GM12878 (cell line): ENCODE data around the gene RAB7B. TPM values are rescaled to one million over a fixed set of nuclear protein-coding genes. Genes with fewer than 3 reads are reported as not detected.
A peak's percentile ranks its signal among the peaks of the same experiment; 100 is the strongest.
"Not testable (repeated sequence)": the region's sequence is repeated elsewhere in the genome, so short reads cannot be mapped to it uniquely, and the experiment has no call there.

Experiments used
- ATAC-seq: fragments of 200-7000 bp; cut with Tn5 transposase; 3 replicates; pipeline ENCODE4 v1.9.1; 2020; ENCODE audit warnings: mild to moderate bottlenecking, moderate library complexity
- BruUV-seq: library from RNA; stranded (reverse); fragments of 400-500 nt; replicated peaks from 2 replicates; lab custom pipeline; 2021; lab: Mats Ljungman, UMichigan
- CTCF ChIA-PET: fragments of 300-600 bp; sonication (Branson Sonifier 250); formaldehyde crosslinking; extraction: SDS; loops from one replicate; lab custom pipeline; 2021; ENCODE audit warnings: inconsistent platforms; lab: Yijun Ruan, JAX
- POLR2A ChIA-PET: fragments of 350-600 bp; formaldehyde crosslinking; extraction: SDS; loops from one replicate; lab custom pipeline; 2021; ENCODE audit warnings: inconsistent platforms; lab: Charles Lee
- RAD21 ChIA-PET: fragments of 300-600 bp; sonication (Branson Sonifier 250); formaldehyde crosslinking; loops from one replicate; lab custom pipeline; 2023; ENCODE audit warnings: antibody characterized with exemption; ENCODE audit not compliant: unreplicated experiment; lab: Charles Lee
- SMC1A ChIA-PET: fragments of 300-600 bp; sonication (Branson Sonifier 250); formaldehyde crosslinking; loops from one replicate; lab custom pipeline; 2023; ENCODE audit not compliant: unreplicated experiment, uncharacterized antibody; lab: Charles Lee
- DNase-seq: peaks from one replicate; pipeline ENCODE4 v3.0.0-alpha.2; 2011; ENCODE audit warnings: low read depth, low spot score
- FAIRE-seq: peaks from 3 replicates; lab custom pipeline; 2011; peaks lifted over from hg19 to GRCh38; lab: Jason Lieb, UNC
- H2AFZ ChIP-seq: 2 replicates; pipeline ENCODE4 v1.6.0; 2011; ENCODE audit warnings: low read depth, low read length, control low read depth; ENCODE audit not compliant: control insufficient read depth
- H3K27ac ChIP-seq: 2 replicates; pipeline ENCODE4 v1.5.1; 2011; ENCODE audit warnings: control low read depth; ENCODE audit not compliant: control insufficient read depth, insufficient read depth
- H3K27me3 ChIP-seq, 2 experiments: replicated peaks in 1 of 2; 2 replicates each; pipeline versions ENCODE4 v1.6.0 to v1.6.1; 2011; ENCODE audit warnings: low read length in 1 of 2; ENCODE audit not compliant: control insufficient read depth in 2 of 2, insufficient read depth in 2 of 2
- H3K36me3 ChIP-seq, 2 experiments: 2 replicates each; pipeline ENCODE4 v1.5.1; 2011; ENCODE audit warnings: low read length in 1 of 2; ENCODE audit not compliant: control insufficient read depth in 2 of 2, insufficient read depth in 2 of 2
- H3K4me1 ChIP-seq: 2 replicates; pipeline ENCODE4 v1.6.1; 2011; ENCODE audit warnings: mild to moderate bottlenecking, low read length, moderate library complexity, mixed read lengths; ENCODE audit not compliant: control insufficient read depth, insufficient read depth
- H3K4me2 ChIP-seq: 2 replicates; pipeline ENCODE4 v1.6.0; 2011; ENCODE audit warnings: control low read depth; ENCODE audit not compliant: control insufficient read depth, insufficient read depth
- H3K4me3 ChIP-seq: fragments of 200-600 bp; sonication (generic); 2 replicates; pipeline ENCODE4 v1.5.1; 2016
- H3K79me2 ChIP-seq: 2 replicates; pipeline ENCODE4 v1.6.0; 2011; ENCODE audit warnings: low read length; ENCODE audit not compliant: control insufficient read depth, insufficient read depth
- H3K9ac ChIP-seq: 2 replicates; pipeline ENCODE4 v1.8.0; 2011; ENCODE audit warnings: low read length, control low read depth, mixed read lengths; ENCODE audit not compliant: control insufficient read depth, insufficient read depth
- H3K9me3 ChIP-seq: replicated peaks from 3 replicates; pipeline ENCODE4 v1.5.1; 2011; ENCODE audit warnings: mild to moderate bottlenecking, low read length; ENCODE audit not compliant: control insufficient read depth, insufficient read depth
- H4K20me1 ChIP-seq: 2 replicates; pipeline ENCODE4 v1.6.0; 2011; ENCODE audit not compliant: control insufficient read depth, insufficient read depth
- GATAD2B ChIP-seq: fragments of 450-650 bp; conservative IDR thresholded peaks from 2 replicates; pipeline ENCODE4 v1.6.1; 2017; ENCODE audit warnings: low read depth, mild to moderate bottlenecking, moderate library complexity
- MEF2B ChIP-seq: fragments of 450-650 bp; IDR thresholded peaks from 2 replicates; pipeline ENCODE4 v1.6.1; 2018; ENCODE audit warnings: mild to moderate bottlenecking, moderate library complexity; ENCODE audit not compliant: partially characterized antibody, poor library complexity, severe bottlenecking
- NR2F1 ChIP-seq: fragments of 450-650 bp; conservative IDR thresholded peaks from 2 replicates; pipeline ENCODE4 v1.6.1; 2017; ENCODE audit warnings: mild to moderate bottlenecking
- RB1 ChIP-seq: fragments of 450-650 bp; formaldehyde crosslinking; IDR thresholded peaks from 2 replicates; pipeline ENCODE4 v1.6.1; 2017; ENCODE audit warnings: mild to moderate bottlenecking, borderline replicate concordance
- SKIL ChIP-seq: fragments of 450-650 bp; IDR thresholded peaks from 2 replicates; pipeline ENCODE4 v1.6.1; 2017; ENCODE audit warnings: mild to moderate bottlenecking, low read depth, inconsistent platforms; ENCODE audit not compliant: poor library complexity, severe bottlenecking
- SMARCA5 ChIP-seq: fragments of 450-650 bp; IDR thresholded peaks from 2 replicates; pipeline ENCODE4 v1.6.1; 2017; ENCODE audit warnings: mild to moderate bottlenecking
- WGBS: methylation state at CpG from one replicate; pipeline ENCODE4 v1.1.6; 2016; ENCODE audit warnings: low lambda C conversion rate; ENCODE audit not compliant: insufficient replicate concordance, insufficient coverage; ENCODE audit errors: missing lambda C conversion rate; 5-methylcytosine and 5-hydroxymethylcytosine counted together
- in situ Hi-C: fragments of 300-500 bp; cut with MboI; formaldehyde crosslinking; loops from 9 replicates; pipeline ENCODE4 v1.14.3; 2018; ENCODE audit warnings: mixed read lengths
- intact Hi-C: fragments of 100-400 bp; cut with micrococcal nuclease; formaldehyde crosslinking; loops from one replicate; pipeline ENCODE4 v1.14.2; 2022; ENCODE audit not compliant: unreplicated experiment
- polyA plus RNA-seq, 11 experiments: library from polyadenylated mRNA; depleted of rRNA in 4 of 11; unstranded in 6 of 11; stranded (reverse) in 5 of 11; fragments of >200 nt; fragmentation: Nextera tagmentation in 4 of 11; fragmentation: Illumina TruSeq in 1 of 11; extraction: Ambion mirVana in 4 of 11; extraction: Trizol in 1 of 11; gene quantifications; 1 replicate in 1 of 11; 2 replicates in 10 of 11; pipeline versions ENCODE4 v1.2.1 to v1.2.3, GENCODE V29; 2011 to 2016; ENCODE audit warnings: inconsistent platforms in 2 of 11, missing spikeins in 2 of 11, low read depth in 1 of 11
- total RNA-seq, 4 experiments: library from RNA; depleted of rRNA in 3 of 4; stranded (reverse); fragments of >200 nt in 3 of 4; fragmentation: Illumina TruSeq in 1 of 4; extraction: Trizol in 1 of 4; gene quantifications; 2 replicates each; pipeline versions ENCODE4 v1.2.1 to v1.2.3, GENCODE V29; 2013 to 2021
- TF ChIP-seq, protein P1 (sequence below): fragments of 450-650 bp; IDR thresholded peaks from 2 replicates; pipeline ENCODE4 v1.6.1; 2017; ENCODE audit warnings: mild to moderate bottlenecking, moderate library complexity

Gene RAB7B
- total and polyA plus RNA-seq, 10 of the 15 experiments (the other 5 are each of a cell fraction or from before 2014, with no cell fraction given): 0.09 TPM; not detected in 9

DNA sequence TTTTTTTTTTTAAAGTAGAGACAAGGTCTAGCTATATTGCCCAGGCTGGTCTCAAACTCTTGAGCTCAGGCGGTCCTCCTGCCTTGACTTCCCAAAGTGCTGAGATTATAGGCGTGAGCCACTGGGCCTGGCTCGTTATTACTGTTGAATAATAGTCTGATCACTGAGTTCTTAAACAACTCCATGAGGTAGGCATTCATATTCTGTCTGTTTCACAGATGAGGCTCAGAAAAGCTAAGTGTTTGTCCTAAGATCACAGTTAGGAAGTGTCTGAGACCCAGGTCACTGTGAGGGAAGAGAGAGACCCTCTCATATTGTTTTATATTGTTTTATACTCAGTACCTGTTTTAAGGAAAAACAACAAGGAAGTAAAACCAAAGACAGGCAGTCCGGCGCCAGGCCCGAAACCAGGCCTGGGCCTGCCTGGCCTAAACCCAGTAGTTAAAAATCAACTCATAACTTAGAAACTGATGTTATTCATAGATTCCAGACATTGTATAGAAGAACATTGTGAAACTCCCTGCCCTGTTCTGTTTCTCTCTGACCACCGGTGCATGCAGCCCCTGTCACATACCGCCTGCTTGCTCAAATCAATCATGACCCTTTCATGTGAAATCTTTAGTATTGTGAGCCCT is 49.2 kb upstream of the RAB7B start:
- not testable (repeated sequence) for H3K27me3 ChIP-seq, DNase-seq, H3K36me3 ChIP-seq, H3K9me3 ChIP-seq, FAIRE-seq, BruUV-seq, H4K20me1 ChIP-seq, H2AFZ ChIP-seq
- Histone ChIP-seq H3K27ac (peak overlapping the region; percentile 98), H3K4me2 (peak overlapping the region; percentile 64), H3K4me3 (peak overlapping the region; percentile 70; the same call in 1 of the 2 replicates), H3K79me2 (peaks cover 46% of the 10 kb centered on the region), H3K9ac (peak overlapping the region; percentile 86), H3K4me1 (peaks cover 50% of the 10 kb centered on the region)
- TF ChIP-seq NR2F1 (0 out of 2 replicates have a peak, but pooled peaks have one; percentile 16), MEF2B (peak; percentile 24), RB1 (0 out of 2 replicates have a peak, but pooled peaks have one; percentile 30), SKIL (peak; percentile 45), GATAD2B (peak; percentile 13; the same call in 1 of the 2 replicates), SMARCA5 (0 out of 2 replicates have a peak, but pooled peaks have one; percentile 18)
- TF ChIP-seq, protein P1, sequence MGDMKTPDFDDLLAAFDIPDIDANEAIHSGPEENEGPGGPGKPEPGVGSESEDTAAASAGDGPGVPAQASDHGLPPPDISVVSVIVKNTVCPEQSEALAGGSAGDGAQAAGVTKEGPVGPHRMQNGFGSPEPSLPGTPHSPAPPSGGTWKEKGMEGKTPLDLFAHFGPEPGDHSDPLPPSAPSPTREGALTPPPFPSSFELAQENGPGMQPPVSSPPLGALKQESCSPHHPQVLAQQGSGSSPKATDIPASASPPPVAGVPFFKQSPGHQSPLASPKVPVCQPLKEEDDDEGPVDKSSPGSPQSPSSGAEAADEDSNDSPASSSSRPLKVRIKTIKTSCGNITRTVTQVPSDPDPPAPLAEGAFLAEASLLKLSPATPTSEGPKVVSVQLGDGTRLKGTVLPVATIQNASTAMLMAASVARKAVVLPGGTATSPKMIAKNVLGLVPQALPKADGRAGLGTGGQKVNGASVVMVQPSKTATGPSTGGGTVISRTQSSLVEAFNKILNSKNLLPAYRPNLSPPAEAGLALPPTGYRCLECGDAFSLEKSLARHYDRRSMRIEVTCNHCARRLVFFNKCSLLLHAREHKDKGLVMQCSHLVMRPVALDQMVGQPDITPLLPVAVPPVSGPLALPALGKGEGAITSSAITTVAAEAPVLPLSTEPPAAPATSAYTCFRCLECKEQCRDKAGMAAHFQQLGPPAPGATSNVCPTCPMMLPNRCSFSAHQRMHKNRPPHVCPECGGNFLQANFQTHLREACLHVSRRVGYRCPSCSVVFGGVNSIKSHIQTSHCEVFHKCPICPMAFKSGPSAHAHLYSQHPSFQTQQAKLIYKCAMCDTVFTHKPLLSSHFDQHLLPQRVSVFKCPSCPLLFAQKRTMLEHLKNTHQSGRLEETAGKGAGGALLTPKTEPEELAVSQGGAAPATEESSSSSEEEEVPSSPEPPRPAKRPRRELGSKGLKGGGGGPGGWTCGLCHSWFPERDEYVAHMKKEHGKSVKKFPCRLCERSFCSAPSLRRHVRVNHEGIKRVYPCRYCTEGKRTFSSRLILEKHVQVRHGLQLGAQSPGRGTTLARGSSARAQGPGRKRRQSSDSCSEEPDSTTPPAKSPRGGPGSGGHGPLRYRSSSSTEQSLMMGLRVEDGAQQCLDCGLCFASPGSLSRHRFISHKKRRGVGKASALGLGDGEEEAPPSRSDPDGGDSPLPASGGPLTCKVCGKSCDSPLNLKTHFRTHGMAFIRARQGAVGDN: peak; percentile 38; the same call in 1 of the 2 replicates
- in situ Hi-C loops (loop anchor here (5.0 to 10.0 kb wide), 2 partner anchors 732 to 770 kb away; no protein-coding TSS in a partner anchor), intact Hi-C loops (loop anchor here (10.0 kb wide), 2 partner anchors 418 to 1538 kb away; partner anchors contain the start of genes ELK4 and MDM4)
- RAD21 ChIA-PET: interaction anchor here (0.6 to 2.4 kb wide), 9 partner anchors 10 to 869 kb away, joined by 3 to 13 read pairs (median 3); partner anchors contain the start of gene FCMR
- WGBS: 0% methylated on average over 6 of the region's 8 CpGs
- CTCF ChIA-PET: interaction anchor here (1.3 to 2.7 kb wide), 5 partner anchors 9 to 54 kb away, joined by 5 to 18 read pairs (median 8); no protein-coding TSS in a partner anchor
- SMC1A ChIA-PET: interaction anchor here (0.6 to 1.5 kb wide), 5 partner anchors 9 to 136 kb away, joined by 3 to 6 read pairs (median 4); no protein-coding TSS in a partner anchor
- ATAC-seq: peak; percentile 7
- POLR2A ChIA-PET: interaction anchor here (0.8 kb wide), 2 partner anchors 9 to 17 kb away, joined by 3 to 4 read pairs; no protein-coding TSS in a partner anchor
